ENCODE results near the gene RNF121.

The RNF121 gene

DNA sequence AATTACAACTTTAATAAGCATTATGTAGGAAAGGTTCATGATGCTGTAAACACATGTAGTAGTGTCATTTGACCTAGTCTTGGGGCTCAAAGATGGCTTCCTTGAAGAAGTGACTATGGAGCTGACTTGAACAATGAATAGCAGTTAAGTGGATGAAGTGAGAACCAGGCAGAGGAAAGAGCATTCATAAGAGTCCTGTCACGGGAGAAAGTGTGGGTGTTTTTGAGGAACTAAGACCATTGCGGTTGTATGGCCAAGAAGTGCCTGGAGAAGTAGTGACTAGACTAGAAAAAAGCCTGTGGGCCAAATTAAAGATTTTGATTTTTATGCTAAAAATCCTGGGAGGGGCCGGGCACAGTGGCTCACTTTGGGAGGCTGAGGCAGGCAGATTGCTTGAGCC lies 62.6 kb downstream of the RNF121 start:
- FAIRE-seq: no peak
- TF ChIP-seq CTCF (IDR thresholded peaks at IDR 0.05; ENCODE audit: insufficient read depth, missing control alignments): no peak
- DNase-seq (ENCODE audit: insufficient read length, low spot score): no peak

GRCh38 chr11:71992136-71992730 lies 63.4 kb downstream of the RNF121 start:
- TF ChIP-seq CTCF (IDR thresholded peaks at IDR 0.05; ENCODE audit: insufficient read depth, missing control alignments): no peak
- no peak for DNase-seq (ENCODE audit: insufficient read length, low spot score)
- no peak for FAIRE-seq

GRCh38 chr11:71994786-71995185 lies 65.9 kb downstream of the RNF121 start:
- no peak for FAIRE-seq
- no peak for TF ChIP-seq CTCF (IDR thresholded peaks at IDR 0.05; ENCODE audit: insufficient read depth, missing control alignments)
- no peak for DNase-seq (ENCODE audit: insufficient read length, low spot score)

- DNase-seq (ENCODE audit: insufficient read length, low spot score) (no peak), FAIRE-seq (no peak)
- no peak for TF ChIP-seq CTCF (IDR thresholded peaks at IDR 0.05; ENCODE audit: insufficient read depth, missing control alignments)
These were observed 67.0 kb downstream of the RNF121 start for GRCh38 chr11:71995726-71996291.

- DNase-seq (ENCODE audit: insufficient read length, low spot score) (no peak), FAIRE-seq (no peak)
- TF ChIP-seq CTCF (IDR thresholded peaks at IDR 0.05; ENCODE audit: insufficient read depth, missing control alignments): no peak
These were observed 67.7 kb downstream of the RNF121 start for GRCh38 chr11:71996517-71996916.

DNA sequence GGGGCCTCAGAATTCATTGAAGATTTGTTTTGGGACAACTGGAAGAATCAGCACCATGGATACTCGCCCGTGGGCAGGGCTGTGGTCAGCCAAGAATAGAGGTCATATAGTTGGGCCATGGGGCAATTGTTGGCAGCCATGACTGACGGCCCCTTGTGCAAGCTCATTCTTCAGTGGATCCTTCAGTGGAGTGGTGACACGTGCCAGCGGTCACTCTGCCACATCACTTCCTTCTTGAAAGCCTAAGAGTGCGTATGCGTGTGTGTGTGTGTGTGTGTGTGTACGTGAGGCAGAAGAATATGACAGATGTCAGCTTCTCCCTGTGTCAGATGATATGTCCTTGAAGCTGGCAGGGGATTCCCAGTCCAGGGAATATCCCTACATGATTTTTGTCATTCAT lies 68.1 kb downstream of the RNF121 start:
- FAIRE-seq (no peak), DNase-seq (ENCODE audit: insufficient read length, low spot score) (no peak)
- no peak for TF ChIP-seq CTCF (IDR thresholded peaks at IDR 0.05; ENCODE audit: insufficient read depth, missing control alignments)

DNA sequence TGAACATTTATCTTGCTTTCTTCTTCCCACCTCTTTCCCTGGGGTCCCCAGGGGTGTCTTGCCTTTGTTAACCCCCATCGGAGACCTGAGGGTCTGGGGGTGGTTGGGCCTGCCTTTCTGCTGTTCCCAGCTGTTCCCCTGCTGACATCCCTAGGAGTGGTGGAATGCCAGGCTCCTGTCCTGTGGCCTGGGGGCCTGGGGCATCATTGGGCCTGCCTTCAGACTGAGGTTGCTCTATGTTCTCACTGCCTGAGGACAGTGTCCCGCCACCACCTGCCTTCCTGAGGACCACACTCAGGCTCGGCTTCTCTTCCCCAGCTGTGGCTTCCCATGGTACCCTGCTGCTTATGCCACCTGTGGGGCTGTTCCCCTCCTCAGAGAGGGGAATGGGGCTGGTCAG lies 68.7 kb downstream of the RNF121 start:
- FAIRE-seq (no peak), DNase-seq (ENCODE audit: insufficient read length, low spot score) (no peak)
- TF ChIP-seq CTCF (IDR thresholded peaks at IDR 0.05; ENCODE audit: insufficient read depth, missing control alignments): no peak
